Lower lobe of right lung (tissue), 2 donors: ENCODE results near the gene ADAM10. TPM values are rescaled to one million over a fixed set of nuclear protein-coding genes. Genes with fewer than 3 reads are reported as not detected.

Experiments
- ATAC-seq, 2 donors: fragments of 200-7000 bp; cut with Tn5 transposase; one replicate each; pipeline ENCODE4 v1.9.1; 2020 to 2022; ENCODE audit warnings: mild to moderate bottlenecking in 2 of 2, moderate library complexity in 2 of 2
- DNase-seq: peaks from one replicate; pipeline ENCODE4 v3.0.0-alpha.2; 2020
- H3K27ac ChIP-seq: fragments of 200-600 bp; one replicate; pipeline ENCODE4 v1.8.0; 2022
- H3K27me3 ChIP-seq: fragments of 200-600 bp; one replicate; pipeline ENCODE4 v1.8.0; 2022; ENCODE audit warnings: low read depth
- H3K36me3 ChIP-seq: fragments of 200-600 bp; one replicate; pipeline ENCODE4 v1.8.0; 2022; ENCODE audit warnings: mild to moderate bottlenecking
- H3K4me1 ChIP-seq: fragments of 200-600 bp; one replicate; pipeline ENCODE4 v1.8.0; 2022
- H3K4me3 ChIP-seq: fragments of 200-600 bp; one replicate; pipeline ENCODE4 v1.8.0; 2022; ENCODE audit warnings: mild to moderate bottlenecking
- H3K9me3 ChIP-seq: fragments of 200-600 bp; one replicate; pipeline ENCODE4 v1.8.0; 2022
- CTCF ChIP-seq: fragments of 200-600 bp; IDR thresholded peaks from one replicate; pipeline ENCODE4 v1.8.0; 2022; ENCODE audit warnings: antibody characterized with exemption, mild to moderate bottlenecking
- intact Hi-C: fragments of 100-400 bp; cut with DNase I; formaldehyde crosslinking; loops from one replicate; pipeline ENCODE4 v1.11.0; 2022
- total RNA-seq: library from RNA; stranded (reverse); fragmentation: NEBNext Ultra II Directional; extraction: Animal tissue kit (Norgen Biotek cat#: 25700); gene quantifications from one replicate; pipeline ENCODE4 v1.2.1, GENCODE V29; 2021
- donor health status: DM: no; HTN: yes; CAD: no; lungs with severe emphysema.

Gene ADAM10
- total RNA-seq, 1 donor from 2014 or later = 166 TPM

- H3K36me3 ChIP-seq = peaks cover 50% of the 10 kb centered on the region
- ATAC-seq = no peak
- no peaks in the 10 kb centered on the region for H3K27me3 ChIP-seq
- no peaks in the 10 kb centered on the region for H3K9me3 ChIP-seq
- DNase-seq = no peak
- intact Hi-C loops = no loop called here
- TF ChIP-seq CTCF = no peak
- no peaks in the 10 kb centered on the region for H3K4me1 ChIP-seq
- H3K4me3 ChIP-seq = no peak overlapping the region
- H3K27ac ChIP-seq = no peak overlapping the region
These were observed 110.3 kb downstream of the ADAM10 start for GRCh38 chr15:58639002-58639756.

GRCh38 chr15:58632789-58633188 lies 116.7 kb downstream of the ADAM10 start:
- Histone ChIP-seq H3K9me3 (no peaks in the 10 kb centered on the region), H3K4me1 (peaks cover 14% of the 10 kb centered on the region), H3K4me3 (no peak overlapping the region), H3K36me3 (peaks cover 6% of the 10 kb centered on the region), H3K27me3 (no peaks in the 10 kb centered on the region), H3K27ac (no peak overlapping the region)
- no peak for TF ChIP-seq CTCF
- intact Hi-C loops = no loop called here
- no peak for ATAC-seq
- DNase-seq = no peak

DNA sequence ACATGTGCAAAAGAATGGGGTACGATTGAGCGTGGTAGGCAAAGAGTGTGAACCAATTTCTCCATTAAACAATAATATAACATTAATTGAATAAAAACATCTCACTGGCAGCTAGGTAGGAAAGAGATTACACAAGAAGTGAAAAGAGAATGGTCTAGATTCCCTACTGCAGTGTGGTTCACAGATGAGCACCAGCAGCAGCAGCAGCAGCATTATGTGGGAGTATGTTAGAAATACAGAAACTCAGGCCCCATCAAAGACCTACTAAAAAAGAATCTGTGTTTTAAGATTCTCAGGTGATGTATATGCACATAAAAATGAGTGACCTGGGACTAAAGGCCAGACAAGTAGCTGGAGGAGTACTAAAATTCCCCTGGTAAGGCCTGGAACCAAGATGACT lies 118.2 kb downstream of the ADAM10 start:
- intact Hi-C loops = no loop called here
- Histone ChIP-seq H3K4me1 (peaks cover 21% of the 10 kb centered on the region), H3K4me3 (no peak overlapping the region), H3K9me3 (no peaks in the 10 kb centered on the region), H3K36me3 (peaks cover 5% of the 10 kb centered on the region), H3K27me3 (no peaks in the 10 kb centered on the region), H3K27ac (no peak overlapping the region)
- ATAC-seq (no peak), DNase-seq (no peak)
- no peak for TF ChIP-seq CTCF

DNA sequence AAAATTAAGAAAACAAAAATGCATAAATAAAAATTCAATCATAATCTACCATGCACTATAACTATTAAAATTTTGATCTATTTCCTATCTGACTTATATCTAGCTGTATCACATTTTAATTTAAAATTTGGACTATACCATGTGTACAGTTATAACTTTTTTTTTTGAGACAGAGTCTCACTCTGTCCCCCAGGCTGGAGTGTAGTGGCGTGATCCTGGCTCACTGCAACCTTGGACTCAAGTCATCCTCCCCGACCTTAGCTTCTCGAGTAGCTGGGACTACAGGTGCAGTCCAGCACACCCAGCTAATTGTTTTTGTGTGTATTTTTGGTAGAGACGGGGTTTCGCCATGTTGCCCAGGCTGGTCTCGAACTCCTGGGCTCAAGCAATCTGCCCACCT lies 119.9 kb downstream of the ADAM10 start:
- Histone ChIP-seq H3K27me3 (no peaks in the 10 kb centered on the region), H3K9me3 (no peaks in the 10 kb centered on the region), H3K4me1 (peaks cover 21% of the 10 kb centered on the region), H3K27ac (no peak overlapping the region), H3K36me3 (peaks cover 5% of the 10 kb centered on the region), H3K4me3 (no peak overlapping the region)
- DNase-seq (no peak), ATAC-seq (no peak)
- intact Hi-C loops = no loop called here
- TF ChIP-seq CTCF = no peak

DNA sequence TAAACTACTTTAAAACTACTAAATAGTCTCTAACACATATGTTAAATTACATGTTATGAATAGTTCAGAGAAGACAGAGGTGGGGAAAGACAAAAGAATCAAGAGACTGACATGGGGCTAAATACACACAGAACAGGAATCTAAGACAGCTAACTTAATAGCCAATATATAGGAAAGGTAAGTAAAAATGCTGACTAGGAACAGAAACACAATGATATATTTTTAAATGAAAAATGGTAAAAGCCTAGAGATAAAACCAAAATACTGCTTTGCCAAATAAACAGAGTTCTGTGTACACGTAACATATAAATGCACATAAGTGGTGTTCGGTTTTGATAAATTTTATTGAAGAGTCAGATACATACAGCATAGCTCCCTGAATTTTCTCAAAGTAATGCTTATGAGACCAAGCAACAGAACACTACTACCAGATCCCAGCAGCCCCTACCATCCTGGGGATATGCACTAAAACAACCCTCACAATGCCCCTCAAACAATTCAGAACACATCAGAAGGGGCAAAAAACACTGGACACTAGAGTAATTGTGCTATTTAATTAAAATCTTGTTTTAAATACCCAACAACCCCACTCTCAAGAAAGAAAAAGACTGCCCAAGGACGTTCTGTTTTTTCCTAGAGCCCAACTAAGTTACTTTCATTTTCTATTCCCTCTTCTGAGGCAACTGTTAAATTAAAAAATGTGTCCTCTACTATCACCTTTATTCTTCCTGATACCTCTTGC lies 121.1 kb downstream of the ADAM10 start:
- TF ChIP-seq CTCF = no peak
- Histone ChIP-seq H3K9me3 (no peaks in the 10 kb centered on the region), H3K27me3 (no peaks in the 10 kb centered on the region), H3K27ac (peak overlapping the region; percentile 80), H3K4me3 (peak overlapping the region; percentile 39), H3K36me3 (peaks cover 5% of the 10 kb centered on the region), H3K4me1 (peaks cover 21% of the 10 kb centered on the region)
- intact Hi-C loops = no loop called here
- DNase-seq = no peak
- ATAC-seq = peak in 1 of 2 donors; percentile 73
